HEK293T (cell line): ENCODE results near the gene ADCY2.
A peak's percentile ranks its signal among the peaks of the same experiment; 100 is the strongest.

Experiments
- CTCF ChIA-PET: fragments of 350-600 bp; formaldehyde crosslinking; extraction: SDS; loops from one replicate; lab custom pipeline; 2021; ENCODE audit warnings: antibody characterized with exemption, inconsistent platforms; lab: Yijun Ruan, JAX
- POLR2A ChIA-PET: fragments of 350-600 bp; formaldehyde crosslinking; extraction: SDS; loops from one replicate; lab custom pipeline; 2020; ENCODE audit warnings: antibody characterized with exemption, inconsistent platforms; lab: Yijun Ruan, JAX
- DNase-seq: peaks from one replicate; pipeline ENCODE4 v3.0.0; 2012; ENCODE audit warnings: mixed read lengths; ENCODE audit errors: extremely low spot score
- ARNT ChIP-seq: fragments of 450-650 bp; IDR thresholded peaks from 2 replicates; pipeline ENCODE4 v1.6.1; 2017; ENCODE audit warnings: mild to moderate bottlenecking
- BHLHE40 ChIP-seq: fragments of 450-650 bp; IDR thresholded peaks from 2 replicates; pipeline ENCODE4 v1.6.1; 2016; ENCODE audit warnings: mild to moderate bottlenecking, moderate library complexity, borderline replicate concordance
- CTBP1 ChIP-seq: fragments of 450-650 bp; IDR thresholded peaks from 2 replicates; pipeline ENCODE4 v1.6.1; 2016; ENCODE audit warnings: borderline replicate concordance
- ELF4 ChIP-seq: fragments of 450-650 bp; IDR thresholded peaks from 2 replicates; pipeline ENCODE4 v1.6.1; 2017; ENCODE audit warnings: antibody characterized with exemption
- FOXA1 ChIP-seq: fragments of 450-650 bp; IDR thresholded peaks from 2 replicates; pipeline ENCODE4 v1.6.1; 2016; ENCODE audit warnings: mild to moderate bottlenecking
- FOXK2 ChIP-seq: fragments of 450-650 bp; IDR thresholded peaks from 2 replicates; pipeline ENCODE4 v1.6.1; 2016; ENCODE audit warnings: mild to moderate bottlenecking
- FOXM1 ChIP-seq: fragments of 450-650 bp; IDR thresholded peaks from 2 replicates; pipeline ENCODE4 v1.6.1; 2017; ENCODE audit warnings: mild to moderate bottlenecking, borderline replicate concordance
- HDGF ChIP-seq: fragments of 450-650 bp; IDR thresholded peaks from 2 replicates; pipeline ENCODE4 v1.6.1; 2017; ENCODE audit warnings: antibody characterized with exemption, borderline replicate concordance
- L3MBTL2 ChIP-seq: fragments of 450-650 bp; conservative IDR thresholded peaks from 2 replicates; pipeline ENCODE4 v1.6.1; 2016; ENCODE audit warnings: mild to moderate bottlenecking
- LEF1 ChIP-seq: fragments of 450-650 bp; IDR thresholded peaks from 2 replicates; pipeline ENCODE4 v1.6.1; 2017; ENCODE audit warnings: mild to moderate bottlenecking, borderline replicate concordance
- NFRKB ChIP-seq: fragments of 450-650 bp; IDR thresholded peaks from 2 replicates; pipeline ENCODE4 v1.6.1; 2016; ENCODE audit warnings: mild to moderate bottlenecking, moderate library complexity
- PKNOX1 ChIP-seq: fragments of 450-650 bp; IDR thresholded peaks from 2 replicates; pipeline ENCODE4 v1.6.1; 2016
- SP1 ChIP-seq: fragments of 450-650 bp; IDR thresholded peaks from 2 replicates; pipeline ENCODE4 v1.6.1; 2017
- SUZ12 ChIP-seq: fragments of 450-650 bp; IDR thresholded peaks from 2 replicates; pipeline ENCODE4 v1.6.1; 2016; ENCODE audit warnings: mild to moderate bottlenecking
- TARDBP ChIP-seq: fragments of 450-650 bp; IDR thresholded peaks from 2 replicates; pipeline ENCODE4 v1.6.1; 2016
- ZNF384 ChIP-seq: fragments of 450-650 bp; IDR thresholded peaks from 2 replicates; pipeline ENCODE4 v1.6.1; 2016

The ADCY2 gene

GRCh38 chr5:7795306-7795705 is 399.4 kb downstream of the ADCY2 start:
- CTCF ChIA-PET, result no interaction called here
- no peak for TF ChIP-seq ARNT
- TF ChIP-seq CTBP1, result no peak
- TF ChIP-seq SP1, result no peak
- TF ChIP-seq ZNF384, result no peak
- no peak for TF ChIP-seq FOXM1
- no peak for DNase-seq
- POLR2A ChIA-PET, result no interaction called here

- TF ChIP-seq SP1, result no peak
- TF ChIP-seq SUZ12, result no peak
- TF ChIP-seq L3MBTL2, result no peak
- TF ChIP-seq LEF1, result no peak
- no peak for TF ChIP-seq PKNOX1
- TF ChIP-seq ELF4, result no peak
- TF ChIP-seq FOXM1, result no peak
- no peak for TF ChIP-seq ZNF384
- TF ChIP-seq BHLHE40, result no peak
- TF ChIP-seq ARNT, result no peak
- no peak for TF ChIP-seq FOXK2
- no peak for TF ChIP-seq HDGF
- no peak for DNase-seq
- CTCF ChIA-PET, result no interaction called here
- POLR2A ChIA-PET, result no interaction called here
Observed at GRCh38 chr5:7801891-7802614, 406.1 kb downstream of the ADCY2 start.

- DNase-seq, result no peak
- TF ChIP-seq L3MBTL2, result no peak
- no peak for TF ChIP-seq SUZ12
- TF ChIP-seq FOXK2, result no peak
- no peak for TF ChIP-seq PKNOX1
- no peak for TF ChIP-seq ELF4
- no peak for TF ChIP-seq ZNF384
- no peak for TF ChIP-seq HDGF
- no peak for TF ChIP-seq FOXM1
- TF ChIP-seq NFRKB, result no peak
- ChIA-PET CTCF (no interaction called here), POLR2A (no interaction called here)
Observed at GRCh38 chr5:7802855-7803254, 406.9 kb downstream of the ADCY2 start.

- DNase-seq, result no peak
- CTCF ChIA-PET, result interaction anchor here (0.5 to 0.8 kb wide), 2 partner anchors 16 to 725 kb away, joined by 3 read pairs; no protein-coding TSS in a partner anchor
Observed at GRCh38 chr5:7803937-7804336, 408.0 kb downstream of the ADCY2 start.

GRCh38 chr5:7805379-7805778 is 409.4 kb downstream of the ADCY2 start:
- CTCF ChIA-PET, result no interaction called here
- TF ChIP-seq ELF4, result no peak
- POLR2A ChIA-PET, result no interaction called here
- DNase-seq, result peak; percentile 14

More at GRCh38 chr5:7803937-7804336, 408.0 kb downstream of the ADCY2 start:
- POLR2A ChIA-PET, result no interaction called here
- no peak for TF ChIP-seq CTBP1
- no peak for TF ChIP-seq HDGF
- no peak for TF ChIP-seq BHLHE40
- TF ChIP-seq ZNF384, result no peak
- no peak for TF ChIP-seq ARNT
- no peak for TF ChIP-seq FOXK2
- no peak for TF ChIP-seq LEF1
- TF ChIP-seq TARDBP, result no peak
- no peak for TF ChIP-seq NFRKB
- TF ChIP-seq L3MBTL2, result no peak
- no peak for TF ChIP-seq FOXM1
- no peak for TF ChIP-seq PKNOX1
- TF ChIP-seq SP1, result no peak
- no peak for TF ChIP-seq FOXA1

GRCh38 chr5:7808998-7809397 is 413.1 kb downstream of the ADCY2 start:
- DNase-seq, result no peak
- ChIA-PET POLR2A (no interaction called here), CTCF (no interaction called here)
- no peak for TF ChIP-seq SUZ12
- no peak for TF ChIP-seq SP1
- no peak for TF ChIP-seq FOXM1
- no peak for TF ChIP-seq CTBP1
- TF ChIP-seq HDGF, result no peak

- CTCF ChIA-PET, result no interaction called here
Observed at GRCh38 chr5:7811715-7812114, 415.8 kb downstream of the ADCY2 start.

More at GRCh38 chr5:7811715-7812114, 415.8 kb downstream of the ADCY2 start:
- POLR2A ChIA-PET, result no interaction called here
- no peak for DNase-seq
- no peak for TF ChIP-seq TARDBP
- TF ChIP-seq ARNT, result no peak
